ENCODE data around the gene RPAP3.

The RPAP3 gene

DNA sequence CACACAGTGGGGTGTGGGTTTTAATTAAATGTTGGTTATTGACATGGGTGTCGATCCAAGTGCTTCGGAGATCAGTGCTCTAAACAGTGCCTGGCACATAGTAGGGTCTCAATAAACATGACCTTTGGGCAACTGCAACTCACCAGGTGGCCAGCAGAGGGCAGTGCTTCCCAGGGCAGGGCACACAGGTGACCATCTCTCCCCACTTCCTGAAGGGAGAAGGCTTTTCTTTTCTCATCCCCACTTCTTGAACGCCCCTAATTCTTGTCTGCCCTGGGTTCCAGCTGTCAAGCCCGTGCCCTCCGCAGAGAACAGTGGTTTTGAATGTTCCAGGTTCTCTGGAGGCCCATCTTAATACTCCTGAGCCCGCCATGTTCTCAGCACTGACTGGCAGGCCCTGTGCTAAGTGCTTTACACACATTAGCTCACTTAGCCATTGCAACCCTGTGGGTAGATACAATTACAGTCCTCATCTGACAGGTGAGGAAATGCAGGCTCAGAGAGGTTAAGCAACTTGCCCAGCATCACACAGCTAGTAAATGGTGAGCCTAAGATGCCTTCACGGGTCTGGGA is 36.5 kb upstream of the RPAP3 start:
- DNase-seq = peak; percentile 67

GRCh38 chr12:47741340-47741703 is 35.5 kb upstream of the RPAP3 start:
- peak; percentile 97 for DNase-seq

DNA sequence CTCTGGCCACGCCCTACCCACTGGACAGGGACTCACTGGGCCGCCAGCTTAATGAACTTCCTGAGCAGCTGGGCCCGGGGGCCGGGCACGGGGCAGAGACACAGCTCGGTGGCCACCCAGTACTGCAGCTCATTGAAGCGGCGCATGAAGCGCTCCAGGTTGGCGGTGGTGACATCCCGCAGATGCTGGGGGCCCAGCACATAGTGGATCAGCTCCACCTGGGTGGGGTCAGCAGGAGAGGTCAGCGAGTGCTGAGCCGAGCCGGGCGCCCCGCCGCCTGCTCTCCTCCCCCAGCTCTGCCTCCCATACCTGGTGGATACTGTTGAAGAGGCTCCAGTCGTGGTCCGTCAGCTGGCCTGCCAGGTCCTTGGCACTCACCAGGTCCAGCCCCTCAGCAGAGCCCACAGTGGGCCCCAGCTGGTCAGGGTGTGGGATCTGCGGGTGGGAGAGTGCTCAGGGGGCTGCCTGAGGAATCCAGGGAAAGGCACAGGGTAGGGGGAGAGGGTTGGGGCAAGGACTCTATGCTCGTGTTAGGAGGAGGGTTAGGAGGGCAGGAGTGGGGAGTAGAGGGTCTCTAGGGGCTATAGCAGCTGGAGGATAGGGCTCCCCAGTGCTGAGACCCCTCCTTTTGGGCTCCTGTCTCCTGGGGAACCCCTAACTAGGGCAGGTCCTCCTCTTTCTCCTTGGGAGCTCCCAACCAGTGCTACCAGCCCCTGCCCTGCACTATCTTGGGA is 34.9 kb upstream of the RPAP3 start:
- DNase-seq = no peak

GRCh38 chr12:47739979-47740378 is 34.1 kb upstream of the RPAP3 start:
- DNase-seq = peak; percentile 70

DNA sequence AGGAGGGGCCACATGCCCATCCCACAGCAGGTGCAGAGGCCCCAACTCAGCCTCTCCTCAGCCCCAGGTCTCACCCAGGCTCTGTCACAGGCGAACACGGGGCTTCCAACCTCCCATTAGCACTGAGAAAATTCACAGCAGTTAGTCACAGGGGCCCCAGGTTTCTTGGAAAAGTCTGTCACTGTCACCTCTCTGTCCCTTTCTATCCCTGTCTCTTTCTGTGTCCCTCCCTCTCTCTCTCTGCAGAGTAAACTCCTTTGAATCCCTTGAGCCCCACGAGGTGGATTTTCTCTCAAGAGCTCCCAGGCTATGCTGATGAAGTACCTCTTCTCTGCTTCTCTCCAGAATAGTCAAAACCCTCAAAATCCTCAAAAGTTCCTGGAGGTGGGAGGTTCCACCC is 33.5 kb upstream of the RPAP3 start:
- no peak for DNase-seq

DNA sequence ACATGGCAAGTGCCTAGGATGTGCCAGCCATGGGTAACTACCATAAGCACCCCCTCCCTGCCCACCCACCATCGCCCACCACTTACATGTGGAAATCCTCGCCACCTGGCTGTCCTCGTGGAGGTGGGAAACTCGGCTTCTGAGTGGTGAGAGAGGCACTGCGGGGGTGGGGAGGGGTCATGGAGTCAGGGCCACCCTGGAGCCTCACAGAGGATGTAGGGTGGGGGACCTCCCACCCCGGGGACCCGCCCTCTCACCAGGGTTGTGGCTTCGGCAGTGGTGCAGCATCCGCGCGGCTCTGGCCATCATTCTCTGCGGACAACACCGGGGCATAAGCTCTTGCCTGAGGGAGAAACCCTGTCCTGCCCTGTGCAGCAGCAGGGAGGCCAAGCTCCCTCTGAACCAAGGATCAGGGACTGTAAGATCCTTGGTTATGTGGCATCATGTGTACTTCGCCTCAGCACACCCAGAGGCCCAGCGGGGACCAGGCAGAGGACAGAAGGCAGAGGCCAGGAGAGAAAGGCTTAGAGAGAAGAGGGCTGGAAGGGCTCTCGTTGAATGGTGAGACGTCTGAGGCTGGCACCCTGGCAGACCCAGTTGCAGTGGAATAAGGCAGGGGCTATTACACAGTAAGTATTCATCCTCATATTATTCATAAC is 32.2 kb upstream of the RPAP3 start:
- DNase-seq = no peak

DNA sequence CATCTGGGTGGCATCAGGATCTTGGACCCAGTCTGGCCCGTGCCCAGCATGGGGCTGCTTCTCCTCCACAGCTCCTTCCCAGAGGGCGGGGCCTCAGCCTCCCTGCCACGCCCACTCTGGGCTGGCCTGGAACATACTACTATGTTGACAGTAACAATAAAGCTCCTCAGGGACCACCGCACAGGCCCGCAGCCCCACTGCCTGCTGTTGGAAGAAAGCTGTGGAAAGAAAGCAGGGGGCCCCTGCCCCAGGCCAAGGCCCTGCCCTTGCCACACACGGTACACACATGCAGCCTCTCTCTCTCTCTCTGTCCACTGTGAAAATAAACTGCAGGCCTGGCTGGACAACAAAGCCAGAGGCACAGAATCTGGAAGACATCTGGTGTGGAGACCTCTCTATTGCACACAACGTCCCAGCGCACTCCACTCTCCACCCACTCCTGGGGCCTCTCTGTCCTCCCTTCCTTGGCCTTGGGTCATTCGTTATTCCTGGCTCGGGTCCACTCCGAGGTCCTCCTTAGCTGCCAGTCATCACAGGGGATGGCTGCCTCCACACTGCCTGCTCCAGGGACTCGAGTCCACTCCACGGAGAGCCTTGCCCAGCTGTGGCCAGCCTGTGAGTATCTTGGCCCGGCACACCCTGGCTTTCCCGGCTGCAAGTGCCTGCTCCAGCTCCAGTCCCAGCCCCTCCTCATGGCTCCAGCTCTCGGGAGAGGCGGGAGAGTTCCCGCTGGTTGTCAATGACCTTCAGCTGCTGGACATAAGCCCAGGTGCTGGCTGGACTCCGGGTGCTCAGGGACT is 31.2 kb upstream of the RPAP3 start:
- peak; percentile 56 for DNase-seq

DNA sequence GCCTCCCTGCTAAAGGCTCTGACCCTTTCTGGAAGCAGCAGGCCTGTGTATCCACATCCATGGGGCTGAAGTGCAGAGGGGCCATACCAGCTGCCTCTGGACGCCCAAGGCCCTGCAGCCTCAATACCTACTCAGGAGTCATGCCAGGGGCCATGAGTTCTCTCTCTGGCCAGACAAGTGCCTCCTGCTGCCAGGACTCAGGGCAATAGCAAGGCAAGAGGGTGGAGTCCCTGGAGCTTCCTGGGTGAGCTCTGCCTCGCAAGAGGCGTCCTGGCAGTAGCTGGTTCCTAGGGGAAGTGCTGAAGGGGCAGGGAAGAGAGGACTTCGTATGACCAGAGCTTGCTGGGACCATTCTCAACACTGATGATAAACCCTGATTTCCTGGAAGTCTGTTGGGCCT is 30.4 kb upstream of the RPAP3 start:
- no peak for DNase-seq

- no peak for DNase-seq
Measured at GRCh38 chr12:47735649-47736048, 29.8 kb upstream of the RPAP3 start.

DNA sequence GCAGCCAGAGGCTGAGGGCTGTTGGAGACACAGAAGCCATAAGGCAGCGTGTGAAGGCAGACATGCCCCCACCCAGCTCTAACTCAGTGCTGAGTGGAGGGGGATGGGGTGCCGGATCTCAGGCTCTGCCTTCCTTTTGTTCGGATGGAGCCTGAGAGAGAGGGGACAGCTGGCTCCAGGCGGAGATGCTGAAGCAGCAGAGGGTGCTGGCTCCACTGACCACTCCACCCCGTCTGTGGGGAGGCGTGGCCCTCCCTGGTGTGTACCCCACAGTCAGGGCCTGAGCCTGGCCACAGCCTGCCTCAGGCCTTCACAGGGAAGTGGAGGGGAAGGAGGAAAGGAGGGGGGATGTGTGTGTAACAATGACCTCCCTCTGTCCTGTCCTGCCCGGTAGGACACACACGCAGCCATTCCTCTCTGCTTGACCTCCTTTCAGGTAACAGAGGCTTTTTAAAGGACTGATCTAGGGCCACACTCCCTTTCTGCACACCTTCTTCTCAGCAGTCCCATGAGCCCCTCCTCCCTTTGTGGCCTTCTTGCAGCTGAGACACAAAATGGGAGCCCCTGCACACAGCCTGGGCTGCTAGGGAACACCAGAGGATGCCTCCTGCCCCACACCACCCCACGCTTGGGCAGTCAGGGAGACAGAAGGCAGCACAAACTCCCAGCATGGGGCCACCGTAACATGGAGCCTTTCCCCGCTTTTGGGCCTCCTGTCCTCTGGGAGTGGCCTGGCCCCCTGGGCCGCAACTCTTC is 29.1 kb upstream of the RPAP3 start:
- DNase-seq = no peak

DNA sequence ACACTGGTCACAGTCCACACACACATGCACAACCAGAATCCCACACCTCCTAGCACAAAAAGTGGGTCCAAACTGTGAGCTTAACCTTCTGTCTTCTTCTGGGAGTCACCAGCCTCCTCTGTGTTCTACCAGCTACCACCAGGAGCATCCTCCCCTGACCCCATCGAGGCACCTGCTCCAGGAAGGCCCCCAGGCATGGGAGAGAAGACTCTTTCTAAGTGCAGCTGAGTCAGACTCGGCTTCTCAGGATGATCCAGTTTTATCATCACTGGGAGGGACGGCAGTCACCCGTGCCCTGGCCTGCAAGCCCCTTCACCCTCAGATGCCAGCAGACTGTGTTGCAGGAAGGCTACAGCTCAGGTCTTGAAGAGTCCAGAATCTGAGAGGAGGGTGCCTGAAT is 27.3 kb upstream of the RPAP3 start:
- DNase-seq = no peak

DNA sequence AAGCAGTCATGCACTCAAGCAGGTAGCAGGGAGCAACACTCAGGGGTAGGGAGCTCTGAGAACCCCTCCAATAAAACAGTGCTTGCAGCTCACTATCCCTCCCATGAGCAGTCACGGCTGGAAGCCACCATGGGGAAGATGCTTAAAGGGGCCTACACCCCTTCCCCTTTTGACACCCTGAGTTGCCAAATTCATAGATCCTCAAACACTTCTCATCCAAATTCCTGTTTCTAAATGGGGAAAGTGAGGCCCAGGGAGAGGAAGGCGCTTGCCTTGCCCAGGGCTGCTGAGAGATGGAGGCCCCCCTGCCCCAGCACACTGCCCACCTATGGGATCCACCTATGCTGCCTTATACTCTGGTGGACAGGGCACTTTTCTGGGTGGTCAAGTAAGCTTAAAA is 26.7 kb upstream of the RPAP3 start:
- DNase-seq = no peak

DNA sequence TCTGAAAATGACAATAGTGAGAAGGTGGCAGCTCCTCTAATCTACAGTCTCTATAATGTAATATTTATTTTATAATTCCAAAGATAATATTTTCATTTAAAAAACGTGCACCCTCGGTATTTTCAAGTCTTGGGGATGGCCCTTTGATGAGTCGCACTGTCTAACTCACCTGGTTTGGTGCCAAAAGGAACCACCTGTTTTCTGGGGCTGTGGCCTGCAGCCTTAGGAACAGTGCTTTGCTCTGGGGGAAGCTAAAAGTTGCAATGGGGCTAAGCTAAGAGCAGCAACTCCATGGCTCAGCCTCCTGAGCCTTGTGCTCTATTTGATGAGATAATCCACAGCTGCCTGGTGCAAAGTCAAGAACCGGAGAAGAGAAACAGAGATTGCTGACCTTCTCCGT is 25.9 kb upstream of the RPAP3 start:
- no peak for DNase-seq

GRCh38 chr12:47730341-47730744 is 24.5 kb upstream of the RPAP3 start:
- no peak for DNase-seq

DNA sequence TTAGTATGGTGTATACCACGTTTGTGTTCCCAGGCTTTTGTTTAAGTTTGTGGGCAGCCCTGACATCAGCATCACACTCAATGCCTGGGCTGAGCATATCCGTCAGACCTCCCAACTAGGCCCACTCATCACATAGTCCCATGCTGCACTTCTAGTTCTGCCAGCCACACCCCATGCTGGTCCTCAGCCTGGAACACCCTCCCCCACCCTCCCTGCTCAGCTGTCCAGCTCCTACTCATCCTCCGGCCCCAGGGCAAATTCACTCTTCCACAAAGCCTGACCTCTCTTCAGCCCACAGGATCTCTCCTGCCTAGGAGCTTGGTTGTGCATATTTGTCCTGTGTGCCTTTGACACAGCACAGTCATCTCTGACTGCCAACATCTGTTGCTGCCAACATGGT is 23.4 kb upstream of the RPAP3 start:
- no peak for DNase-seq

GRCh38 chr12:47725893-47726292 is 20.1 kb upstream of the RPAP3 start:
- no peak for DNase-seq

DNA sequence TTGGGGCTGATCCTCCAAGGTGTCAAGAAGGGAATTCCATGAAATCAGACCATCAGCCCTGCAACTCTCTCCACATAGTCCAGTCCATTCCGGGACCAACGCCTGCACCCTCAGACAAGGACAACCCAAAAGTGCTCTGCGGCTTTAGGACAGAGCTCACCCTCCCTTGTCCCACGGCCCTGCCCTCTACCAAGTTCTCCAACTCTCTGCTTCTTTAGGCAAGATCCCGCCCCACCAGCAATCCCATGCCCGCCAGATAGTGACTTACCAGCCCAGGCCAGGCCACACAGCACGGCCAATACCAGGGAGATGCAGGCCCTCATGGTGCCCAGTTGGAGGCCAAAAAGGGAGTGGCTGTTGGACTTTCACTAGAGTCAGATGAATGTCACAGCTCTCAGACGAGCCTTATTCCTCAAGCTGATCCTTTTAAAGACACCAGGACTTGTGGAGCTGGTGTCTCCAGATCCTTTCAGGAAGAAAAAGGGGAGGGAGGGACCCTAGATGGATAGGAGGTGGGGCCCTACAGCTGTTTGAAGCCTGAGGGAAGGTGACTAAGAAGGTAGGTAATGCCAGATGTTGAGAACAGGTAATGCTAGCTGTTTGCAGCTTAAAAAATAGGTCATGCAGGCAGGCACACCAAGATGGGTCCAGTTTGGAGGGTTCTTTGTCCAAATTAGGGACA is 19.4 kb upstream of the RPAP3 start, which contains the start of gene ENDOU:
Gene ENDOU (minus strand): TSS at position 400 of the 682 bp plus-strand sequence. CDS start 77 bp downstream, at position 323.
- DNase-seq = no peak

DNA sequence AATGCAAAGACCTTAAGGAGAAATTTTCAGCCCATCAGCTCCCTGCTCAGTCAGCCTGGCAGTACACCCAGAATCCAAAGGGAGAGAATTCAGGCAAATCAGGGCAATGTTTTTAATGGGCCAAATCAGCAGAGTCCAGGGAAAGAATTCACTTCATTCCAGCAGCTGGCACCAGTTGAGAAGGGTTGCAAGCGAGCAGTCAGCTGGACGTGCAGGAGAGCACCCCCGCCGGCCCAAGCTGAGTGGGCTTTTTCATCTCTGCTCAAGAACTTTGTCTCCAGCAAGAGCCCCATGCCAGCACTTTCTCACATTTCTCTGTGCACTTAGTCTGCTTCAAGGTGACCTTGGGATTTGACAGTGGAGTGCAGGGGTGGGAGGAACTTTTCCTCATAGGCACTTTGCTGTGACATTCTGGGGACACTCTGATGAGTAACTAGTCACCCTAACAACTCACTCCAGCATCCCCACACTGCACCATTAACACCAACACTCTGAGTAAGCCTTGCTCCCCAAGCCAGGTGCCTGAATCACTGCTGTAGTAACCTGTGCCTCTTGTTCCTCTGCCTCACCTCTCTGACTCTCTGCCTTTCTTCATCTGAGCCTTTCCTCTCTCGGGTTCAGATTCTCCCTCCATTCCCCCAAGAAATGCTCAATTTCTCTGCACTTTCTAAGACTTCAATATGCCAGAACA is 17.3 kb upstream of the RPAP3 start:
- DNase-seq = no peak

DNA sequence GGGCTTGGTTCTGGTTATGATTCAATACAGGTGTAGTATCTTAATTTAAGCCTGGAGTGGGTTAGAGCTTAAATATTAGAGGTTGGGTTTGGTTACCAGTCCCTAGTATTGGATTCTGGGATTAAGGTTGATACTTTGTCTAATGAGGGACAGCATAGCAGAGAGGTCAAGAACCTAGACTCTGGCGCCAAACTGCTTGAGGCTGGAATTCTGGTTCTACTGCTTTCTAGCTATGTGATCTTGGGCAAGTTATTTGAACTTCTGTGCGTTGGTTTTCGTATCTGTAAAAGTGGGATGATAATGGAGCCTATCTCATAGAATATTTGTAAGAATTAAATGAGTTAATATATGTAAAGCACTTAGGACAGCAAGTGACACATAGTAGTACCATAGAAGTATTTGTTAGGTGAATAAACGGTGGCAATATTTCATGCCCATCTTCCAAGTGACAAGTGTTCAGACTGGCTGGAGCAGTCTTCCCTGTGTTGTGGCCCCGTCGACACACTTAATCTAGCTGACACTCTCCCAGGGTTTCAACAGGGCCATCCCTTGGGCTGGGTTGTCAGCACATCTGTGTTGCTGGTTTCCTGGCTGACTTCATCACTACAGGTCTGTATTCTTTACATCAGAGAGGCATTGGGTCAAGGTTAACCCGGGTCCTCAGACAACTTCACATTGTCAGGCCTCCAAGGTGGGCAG is 16.5 kb upstream of the RPAP3 start:
- DNase-seq = no peak

- peak; percentile 56 for DNase-seq
Measured at GRCh38 chr12:47721431-47721973, 15.7 kb upstream of the RPAP3 start.

DNA sequence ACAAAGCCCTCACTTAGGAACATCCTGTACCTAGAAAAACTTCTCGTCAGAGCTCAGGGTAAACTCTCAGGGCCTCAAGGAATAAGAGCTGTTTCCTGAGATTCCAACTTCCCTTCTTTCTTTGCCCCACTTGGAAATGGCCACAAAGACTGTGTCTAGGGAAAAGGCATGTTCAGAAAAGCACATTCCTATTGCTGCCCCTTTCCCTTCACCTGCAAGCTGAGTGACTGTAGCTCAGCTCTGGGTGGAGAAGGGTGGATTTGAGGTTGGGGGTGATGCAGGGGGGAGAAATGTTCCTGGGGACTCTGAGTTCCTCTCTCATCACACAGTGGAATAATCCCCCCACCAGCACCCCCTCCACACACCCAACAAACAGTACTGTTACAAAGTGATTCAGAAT is 12.7 kb upstream of the RPAP3 start:
- no peak for DNase-seq

All from hematopoietic multipotent progenitor cell treated with erythropoietin and hydrocortisone succinate and interleukin-3 and kit ligand, for 6 days (in vitro differentiated cells).